Panc1 (cell line): ENCODE results near the gene CACNA1A.

ENCODE experiments used
- CTCF ChIP-seq: fragments of 450-650 bp; IDR thresholded peaks from 2 replicates; pipeline ENCODE4 v1.5.1; 2017; ENCODE audit warnings: mild to moderate bottlenecking
- POLR2AphosphoS5 ChIP-seq: IDR thresholded peaks from 2 replicates; pipeline ENCODE4 v1.6.1; 2012; ENCODE audit warnings: mild to moderate bottlenecking, low read depth, low read length, moderate library complexity
- SIN3A ChIP-seq: IDR thresholded peaks from 2 replicates; pipeline ENCODE4 v1.6.1; 2012; ENCODE audit warnings: low read depth, mild to moderate bottlenecking, low read length, moderate library complexity, borderline replicate concordance; ENCODE audit not compliant: insufficient read depth
- TCF7L2 ChIP-seq: IDR thresholded peaks from 2 replicates; pipeline ENCODE4 v1.6.1; 2011; ENCODE audit warnings: mild to moderate bottlenecking, low read depth, low read length, inconsistent platforms

- TF ChIP-seq CTCF (no peak), TCF7L2 (no peak), POLR2AphosphoS5 (no peak), SIN3A (no peak)
Measured at GRCh38 chr19:13541554-13541953, 35.3 kb upstream of the CACNA1A start.
